Adrenal gland (tissue), 5 donors: ENCODE data around the gene ANKRD44.

Experiments used
- CTCF ChIP-seq, 6 experiments: fragments of 450-650 bp in 4 of 6; fragments of 200-600 bp in 2 of 6; sonication (generic) in 1 of 6; IDR thresholded peaks; 1 replicate in 5 of 6; 2 replicates in 1 of 6; pipeline versions ENCODE4 v1.5.1 to v1.8.0; 2016 to 2021; ENCODE audit warnings: antibody characterized with exemption in 6 of 6, mild to moderate bottlenecking in 2 of 6, moderate library complexity in 1 of 6
- POLR2A ChIP-seq, 2 donors: fragments of 450-650 bp; IDR thresholded peaks; one replicate each; pipeline ENCODE4 v1.6.1; 2017; ENCODE audit warnings: antibody characterized with exemption in 2 of 2, mild to moderate bottlenecking in 2 of 2, moderate library complexity in 1 of 2
- donor health status: DM: no; HTN: no; CAD: no.

- TF ChIP-seq CTCF (IDR thresholded peaks at IDR 0.05) (no peak), POLR2A (IDR thresholded peaks at IDR 0.05) (no peak)
Observed at GRCh38 chr2:197073701-197074433, 236.7 kb downstream of the ANKRD44 start.
